ENCODE measurements around the gene GPR21. TPM values are rescaled to one million over a fixed set of nuclear protein-coding genes. Genes with fewer than 3 reads are reported as not detected.

The GPR21 gene
- total and polyA plus RNA-seq, 2 donors (not counting 3 experiments of a cell fraction or from before 2014, with no cell fraction given): 0.36 to 2.7 TPM

- H3K9ac ChIP-seq (replicated peaks; ENCODE audit: extremely low read depth, insufficient read depth, low read length): no peak overlapping the region
- no peak for DNase-seq (ENCODE audit: low read depth, low spot score)
- intact Hi-C loops (cut with micrococcal nuclease): no loop called here
- dilution Hi-C loops (cut with MboI; ENCODE audit: extremely low pct_ligation_motif_present, low sequenced_read_pairs): no loop called here
- no peak overlapping the region for H3K27ac ChIP-seq (ENCODE audit: insufficient read depth, low read depth, low read length)
- ChIA-PET CTCF (interaction anchor here (0.8 to 1.0 kb wide), 2 partner anchors 14 to 28 kb away, joined by 3 read pairs; no protein-coding TSS in a partner anchor), POLR2A (no interaction called here)
- no peaks in the 10 kb centered on the region for H3K27me3 ChIP-seq (ENCODE audit: control insufficient read depth in 2 of 2, insufficient read depth in 2 of 2, low read length in 2 of 2)
- BruUV-seq (replicated peaks): no TSS peak
- no peaks in the 10 kb centered on the region for H3K79me2 ChIP-seq (ENCODE audit: control insufficient read depth, insufficient read depth, low read length)
- H4K20me1 ChIP-seq (replicated peaks; ENCODE audit: control insufficient read depth, extremely low read depth, insufficient read depth, low read length): no peaks in the 10 kb centered on the region
- no peaks in the 10 kb centered on the region for H3K9me3 ChIP-seq (replicated peaks; ENCODE audit: control insufficient read depth, insufficient read depth, low read length)
- no peak overlapping the region for H3K4me2 ChIP-seq (ENCODE audit: insufficient read depth, low read length)
- no peak overlapping the region for H3K4me3 ChIP-seq (replicated peaks in 1 of 3; ENCODE audit: insufficient read depth in 1 of 3, low read depth in 1 of 3, low read length in 3 of 3)
- TF ChIP-seq GATA2 (IDR thresholded peaks at IDR 0.05; ENCODE audit: insufficient read depth, insufficient read length, low read depth, low read length) (no peak), MAX (IDR thresholded peaks at IDR 0.05; ENCODE audit: insufficient read depth, insufficient read length) (no peak), FOS (IDR thresholded peaks at IDR 0.05; ENCODE audit: borderline replicate concordance, insufficient read depth, low read length) (no peak), CTCF (IDR thresholded peaks at IDR 0.05; ENCODE audit: extremely low read depth in 1 of 2, insufficient read depth in 1 of 2, low read depth in 1 of 2, low read length in 2 of 2) (no peak), POLR2A (IDR thresholded peaks at IDR 0.05; ENCODE audit: low read depth, low read length) (no peak), MYC (IDR thresholded peaks at IDR 0.05; ENCODE audit: low read depth, low read length) (no peak), POLR2AphosphoS5 (IDR thresholded peaks at IDR 0.05; ENCODE audit: insufficient read depth, low read depth, low read length) (no peak), JUN (IDR thresholded peaks at IDR 0.05; ENCODE audit: borderline replicate concordance, insufficient read depth, insufficient read length, low read depth) (no peak), EZH2 (IDR thresholded peaks at IDR 0.05; ENCODE audit: borderline replicate concordance, low read depth, low read length, severe bottlenecking) (no peak)
- FAIRE-seq: no peak
- no peaks in the 10 kb centered on the region for H3K9me1 ChIP-seq (replicated peaks; ENCODE audit: control insufficient read depth, extremely low read depth, insufficient read depth, low read length)
- H3K4me1 ChIP-seq (ENCODE audit: control insufficient read depth, extremely low read depth, insufficient read depth, low read length): peaks cover 21% of the 10 kb centered on the region
- H2AFZ ChIP-seq (ENCODE audit: low read depth, low read length): no peak overlapping the region
- no peaks in the 10 kb centered on the region for H3K36me3 ChIP-seq (ENCODE audit: control insufficient read depth in 2 of 2, extremely low read depth in 1 of 2, insufficient read depth in 2 of 2, low read length in 2 of 2)
Observed at GRCh38 chr9:123053046-123053445, 19.6 kb downstream of the GPR21 start.

All from endothelial cell of umbilical vein (primary cell).